Activated naive CD8-positive, alpha-beta T cell treated with anti-CD3 and anti-CD28 coated beads, Interleukin-2, amount 50 U/mL, for 24 hours (primary cell): Measurements from ENCODE around the gene MACROD1.

ENCODE experiments used
- ATAC-seq: fragments of 150-1000 bp; cut with Tn5 transposase; one replicate; pipeline ENCODE4 v1.10.0; 2021
- DNase-seq: peaks from one replicate; pipeline ENCODE4 v3.0.0; 2021
- H3K27ac Mint-ChIP-seq: one replicate; pipeline ENCODE4 v1.8.0; 2021; ENCODE audit warnings: mild to moderate bottlenecking, mixed read lengths
- H3K27me3 Mint-ChIP-seq: one replicate; pipeline ENCODE4 v1.8.0; 2021; ENCODE audit warnings: mixed read lengths
- H3K36me3 Mint-ChIP-seq: one replicate; pipeline ENCODE4 v1.8.0; 2021; ENCODE audit warnings: low read depth, mixed read lengths
- H3K4me1 Mint-ChIP-seq: one replicate; pipeline ENCODE4 v1.8.0; 2021; ENCODE audit warnings: mixed read lengths
- H3K4me3 Mint-ChIP-seq: one replicate; pipeline ENCODE4 v1.8.0; 2021; ENCODE audit warnings: mild to moderate bottlenecking, moderate library complexity, mixed read lengths
- H3K9me3 Mint-ChIP-seq: one replicate; pipeline ENCODE4 v1.8.0; 2021; ENCODE audit warnings: mixed read lengths

MACROD1 gene

GRCh38 chr11:64132191-64132771 is 33.6 kb downstream of the MACROD1 start:
- Mint-ChIP-seq H3K36me3 (no peaks in the 10 kb centered on the region), H3K4me1 (no peaks in the 10 kb centered on the region), H3K27ac (no peak overlapping the region), H3K27me3 (no peaks in the 10 kb centered on the region), H3K4me3 (no peak overlapping the region), H3K9me3 (no peaks in the 10 kb centered on the region)
- ATAC-seq, result no peak
- DNase-seq, result no peak

- H3K36me3 Mint-ChIP-seq, result no peaks in the 10 kb centered on the region
- ATAC-seq (no peak), DNase-seq (no peak)
- no peak overlapping the region for H3K4me3 Mint-ChIP-seq
- no peaks in the 10 kb centered on the region for H3K9me3 Mint-ChIP-seq
- no peak overlapping the region for H3K27ac Mint-ChIP-seq
- no peaks in the 10 kb centered on the region for H3K4me1 Mint-ChIP-seq
- no peaks in the 10 kb centered on the region for H3K27me3 Mint-ChIP-seq
Measured at GRCh38 chr11:64131683-64132190, 34.2 kb downstream of the MACROD1 start.

GRCh38 chr11:64130618-64131017 is 35.3 kb downstream of the MACROD1 start:
- Mint-ChIP-seq H3K9me3 (no peaks in the 10 kb centered on the region), H3K27me3 (no peaks in the 10 kb centered on the region), H3K4me1 (no peaks in the 10 kb centered on the region), H3K4me3 (no peak overlapping the region), H3K36me3 (no peaks in the 10 kb centered on the region), H3K27ac (no peak overlapping the region)
- ATAC-seq (no peak), DNase-seq (no peak)

- Mint-ChIP-seq H3K36me3 (no peaks in the 10 kb centered on the region), H3K27me3 (no peaks in the 10 kb centered on the region), H3K27ac (no peak overlapping the region), H3K9me3 (no peaks in the 10 kb centered on the region), H3K4me1 (peaks cover 4% of the 10 kb centered on the region), H3K4me3 (no peak overlapping the region)
- DNase-seq (no peak), ATAC-seq (no peak)
Measured at GRCh38 chr11:64129403-64129802, 36.5 kb downstream of the MACROD1 start.

GRCh38 chr11:64128255-64129006 is 37.5 kb downstream of the MACROD1 start:
- ATAC-seq (no peak), DNase-seq (no peak)
- Mint-ChIP-seq H3K9me3 (no peaks in the 10 kb centered on the region), H3K27me3 (no peaks in the 10 kb centered on the region), H3K36me3 (no peaks in the 10 kb centered on the region), H3K4me1 (peaks cover 4% of the 10 kb centered on the region), H3K27ac (no peak overlapping the region), H3K4me3 (no peak overlapping the region)

- Mint-ChIP-seq H3K4me3 (no peak overlapping the region), H3K4me1 (peaks cover 4% of the 10 kb centered on the region), H3K27ac (no peak overlapping the region), H3K9me3 (no peaks in the 10 kb centered on the region), H3K36me3 (no peaks in the 10 kb centered on the region), H3K27me3 (no peaks in the 10 kb centered on the region)
- ATAC-seq (no peak), DNase-seq (no peak)
Measured at GRCh38 chr11:64127267-64128072, 38.4 kb downstream of the MACROD1 start.

GRCh38 chr11:64126796-64127195 is 39.1 kb downstream of the MACROD1 start:
- Mint-ChIP-seq H3K27ac (no peak overlapping the region), H3K4me3 (no peak overlapping the region), H3K27me3 (no peaks in the 10 kb centered on the region), H3K4me1 (peaks cover 7% of the 10 kb centered on the region), H3K9me3 (no peaks in the 10 kb centered on the region), H3K36me3 (no peaks in the 10 kb centered on the region)
- DNase-seq (no peak), ATAC-seq (no peak)

GRCh38 chr11:64126371-64126770 is 39.5 kb downstream of the MACROD1 start:
- Mint-ChIP-seq H3K4me1 (peaks cover 11% of the 10 kb centered on the region), H3K27ac (no peak overlapping the region), H3K4me3 (no peak overlapping the region), H3K9me3 (no peaks in the 10 kb centered on the region), H3K36me3 (no peaks in the 10 kb centered on the region), H3K27me3 (no peaks in the 10 kb centered on the region)
- ATAC-seq, result no peak
- no peak for DNase-seq

- H3K27me3 Mint-ChIP-seq, result no peaks in the 10 kb centered on the region
- no peak overlapping the region for H3K4me3 Mint-ChIP-seq
- ATAC-seq, result no peak
- H3K27ac Mint-ChIP-seq, result no peak overlapping the region
- no peaks in the 10 kb centered on the region for H3K36me3 Mint-ChIP-seq
- H3K4me1 Mint-ChIP-seq, result peaks cover 16% of the 10 kb centered on the region
- no peak for DNase-seq
- no peaks in the 10 kb centered on the region for H3K9me3 Mint-ChIP-seq
Measured at GRCh38 chr11:64125676-64126075, 40.2 kb downstream of the MACROD1 start.

- no peak for ATAC-seq
- no peak for DNase-seq
- no peak overlapping the region for H3K4me3 Mint-ChIP-seq
- H3K4me1 Mint-ChIP-seq, result peaks cover 19% of the 10 kb centered on the region
- no peaks in the 10 kb centered on the region for H3K9me3 Mint-ChIP-seq
- no peaks in the 10 kb centered on the region for H3K27me3 Mint-ChIP-seq
- no peak overlapping the region for H3K27ac Mint-ChIP-seq
- peaks cover 1% of the 10 kb centered on the region for H3K36me3 Mint-ChIP-seq
Measured at GRCh38 chr11:64124147-64124546, 41.8 kb downstream of the MACROD1 start.

- no peak for ATAC-seq
- Mint-ChIP-seq H3K27me3 (no peaks in the 10 kb centered on the region), H3K27ac (no peak overlapping the region)
Measured at GRCh38 chr11:64123679-64124078, 42.2 kb downstream of the MACROD1 start.

GRCh38 chr11:64122411-64123410 is 43.2 kb downstream of the MACROD1 start:
- DNase-seq, result no peak
- peaks cover 1% of the 10 kb centered on the region for H3K36me3 Mint-ChIP-seq
- no peaks in the 10 kb centered on the region for H3K9me3 Mint-ChIP-seq
- ATAC-seq, result no peak
- H3K4me3 Mint-ChIP-seq, result no peak overlapping the region
- peaks cover 19% of the 10 kb centered on the region for H3K4me1 Mint-ChIP-seq
- no peak overlapping the region for H3K27ac Mint-ChIP-seq
- H3K27me3 Mint-ChIP-seq, result no peaks in the 10 kb centered on the region

More at GRCh38 chr11:64123679-64124078, 42.2 kb downstream of the MACROD1 start:
- Mint-ChIP-seq H3K36me3 (peaks cover 1% of the 10 kb centered on the region), H3K9me3 (no peaks in the 10 kb centered on the region), H3K4me1 (peaks cover 19% of the 10 kb centered on the region), H3K4me3 (no peak overlapping the region)
- no peak for DNase-seq

GRCh38 chr11:64121663-64122410 is 44.1 kb downstream of the MACROD1 start:
- H3K36me3 Mint-ChIP-seq, result peaks cover 1% of the 10 kb centered on the region
- ATAC-seq, result peak; percentile 27
- no peaks in the 10 kb centered on the region for H3K27me3 Mint-ChIP-seq
- peaks cover 19% of the 10 kb centered on the region for H3K4me1 Mint-ChIP-seq
- DNase-seq, result no peak
- H3K9me3 Mint-ChIP-seq, result no peaks in the 10 kb centered on the region
- peak overlapping the region; percentile 39 for H3K27ac Mint-ChIP-seq
- H3K4me3 Mint-ChIP-seq, result no peak overlapping the region
